A549 (cell line): Measurements from ENCODE around the gene SP6. TPM values are rescaled to one million over a fixed set of nuclear protein-coding genes. Genes with fewer than 3 reads are reported as not detected.

Experiments used
- ATAC-seq, 2 experiments: fragments of 200-7000 bp in 1 of 2; fragments of >200 bp in 1 of 2; cut with Nextera tagmentation in 1 of 2; cut with Tn5 transposase in 1 of 2; 3 replicates each; pipeline versions ENCODE4 v1.8.0 to v1.9.1; 2018 to 2020; ENCODE audit warnings: mild to moderate bottlenecking in 1 of 2, moderate library complexity in 1 of 2
- CTCF ChIA-PET: fragments of 300-600 bp; sonication (Branson Sonifier 250); formaldehyde crosslinking; extraction: SDS; loops from one replicate; lab custom pipeline; 2021; ENCODE audit warnings: antibody characterized with exemption, inconsistent platforms; lab: Yijun Ruan, JAX
- POLR2A ChIA-PET: fragments of 350-600 bp; formaldehyde crosslinking; extraction: SDS; loops from one replicate; lab custom pipeline; 2021; ENCODE audit warnings: antibody characterized with exemption, inconsistent platforms; lab: Yijun Ruan, JAX
- DNase-seq, 2 experiments: peaks; one replicate each; pipeline versions ENCODE4 v3.0.0 to v3.0.0-alpha.2; 2011 to 2016; ENCODE audit warnings: low read depth in 1 of 2, low spot score in 1 of 2
- FAIRE-seq: peaks from 2 replicates; lab custom pipeline; 2011; peaks lifted over from hg19 to GRCh38; lab: Jason Lieb, UNC
- H3K27ac ChIP-seq, 2 experiments: fragments of >200 bp; sonication (Bioruptor Twin); formaldehyde crosslinking; 3 replicates each; pipeline ENCODE4 v1.5.1; 2016 to 2017
- H3K4me1 ChIP-seq: fragments of >200 bp; sonication (Bioruptor Twin); formaldehyde crosslinking; 3 replicates; pipeline ENCODE4 v1.6.1; 2016
- H3K4me2 ChIP-seq: fragments of >200 bp; sonication (Bioruptor Twin); formaldehyde crosslinking; 3 replicates; pipeline ENCODE4 v1.6.1; 2016
- H3K4me3 ChIP-seq: fragments of >200 bp; sonication (Bioruptor Twin); formaldehyde crosslinking; 3 replicates; pipeline ENCODE4 v1.5.1; 2016
- H3K9me3 ChIP-seq: fragments of >200 bp; sonication (Bioruptor Twin); formaldehyde crosslinking; 3 replicates; pipeline ENCODE4 v1.6.1; 2016
- CHD2 ChIP-seq: fragments of 150-350 bp; IDR thresholded peaks from 2 replicates; pipeline ENCODE4 v1.6.1; 2014; ENCODE audit warnings: low read length; ENCODE audit not compliant: partially characterized antibody
- EHF ChIP-seq: fragments of 250-450 bp; sonication (Bioruptor Pico); IDR thresholded peaks from 2 replicates; pipeline ENCODE4 v1.5.0; 2020; ENCODE audit warnings: mild to moderate bottlenecking
- GATA3 ChIP-seq: IDR thresholded peaks from 2 replicates; pipeline ENCODE4 v1.6.1; 2012; ENCODE audit warnings: borderline replicate concordance
- HDAC2 ChIP-seq: fragments of 200-600 bp; sonication (generic); IDR thresholded peaks from 2 replicates; pipeline ENCODE4 v1.6.1; 2016
- HOXA7 ChIP-seq: fragments of 250-450 bp; sonication (Bioruptor Pico); IDR thresholded peaks from 2 replicates; pipeline ENCODE4 v1.5.0; 2020; ENCODE audit warnings: mild to moderate bottlenecking, moderate library complexity
- HOXB13 ChIP-seq: fragments of 250-450 bp; sonication (Bioruptor Pico); IDR thresholded peaks from 2 replicates; pipeline ENCODE4 v1.5.0; 2020; ENCODE audit warnings: low read depth, mild to moderate bottlenecking, moderate library complexity
- HOXB5 ChIP-seq: fragments of 250-450 bp; sonication (Bioruptor Pico); IDR thresholded peaks from 2 replicates; pipeline ENCODE4 v1.5.0; 2020; ENCODE audit warnings: mild to moderate bottlenecking, moderate library complexity
- KDM1A ChIP-seq: fragments of 200-600 bp; sonication (generic); IDR thresholded peaks from 2 replicates; pipeline ENCODE4 v1.6.1; 2016; ENCODE audit warnings: low read depth, mild to moderate bottlenecking
- RARB ChIP-seq: fragments of 250-450 bp; sonication (Bioruptor Pico); IDR thresholded peaks from 2 replicates; pipeline ENCODE4 v1.8.0; 2021; ENCODE audit warnings: mild to moderate bottlenecking, moderate library complexity
- SREBF2 ChIP-seq: fragments of 450-650 bp; IDR thresholded peaks from 2 replicates; pipeline ENCODE4 v1.6.1; 2014; ENCODE audit warnings: mild to moderate bottlenecking, moderate library complexity
- ZFP36 ChIP-seq: fragments of 450-650 bp; IDR thresholded peaks from 2 replicates; pipeline ENCODE4 v1.6.1; 2014; ENCODE audit warnings: borderline replicate concordance; ENCODE audit not compliant: partially characterized antibody
- WGBS: methylation state at CpG from one replicate; pipeline ENCODE4 v1.1.6; 2017; ENCODE audit errors: missing lambda C conversion rate; 5-methylcytosine and 5-hydroxymethylcytosine counted together
- polyA plus RNA-seq, 4 experiments: library from polyadenylated mRNA; depleted of rRNA in 3 of 4; stranded (reverse); fragments of >200 nt; fragmentation: RNase III in 1 of 4; extraction: RNeasy Plus Mini Kit Qiagen cat#74134 plus additional on column Dnase treatment in 1 of 4; gene quantifications; 2 replicates in 3 of 4; 3 replicates in 1 of 4; pipeline ENCODE4 v1.2.3, GENCODE V29; 2011 to 2017
- TF ChIP-seq, protein P1 (sequence below): IDR thresholded peaks from 2 replicates; pipeline ENCODE4 v1.6.1; 2012
- TF ChIP-seq, protein P2 (sequence below): fragments of 250-450 bp; sonication (Bioruptor Pico); IDR thresholded peaks from 2 replicates; pipeline ENCODE4 v1.5.0; 2021; ENCODE audit warnings: mild to moderate bottlenecking, moderate library complexity, borderline replicate concordance
- TF ChIP-seq, protein P3 (sequence below): fragments of >200 bp; sonication (Bioruptor Twin); formaldehyde crosslinking; IDR thresholded peaks from 3 replicates; pipeline ENCODE4 v1.6.1; 2016
- TF ChIP-seq, protein P4 (sequence below): fragments of 450-650 bp; IDR thresholded peaks from 2 replicates; pipeline ENCODE4 v1.6.1; 2014; ENCODE audit warnings: antibody characterized with exemption

The SP6 gene
- polyA plus RNA-seq, 2 of the 4 experiments (the other 2 are of a cell fraction) = 0.61 to 2.1 TPM

DNA sequence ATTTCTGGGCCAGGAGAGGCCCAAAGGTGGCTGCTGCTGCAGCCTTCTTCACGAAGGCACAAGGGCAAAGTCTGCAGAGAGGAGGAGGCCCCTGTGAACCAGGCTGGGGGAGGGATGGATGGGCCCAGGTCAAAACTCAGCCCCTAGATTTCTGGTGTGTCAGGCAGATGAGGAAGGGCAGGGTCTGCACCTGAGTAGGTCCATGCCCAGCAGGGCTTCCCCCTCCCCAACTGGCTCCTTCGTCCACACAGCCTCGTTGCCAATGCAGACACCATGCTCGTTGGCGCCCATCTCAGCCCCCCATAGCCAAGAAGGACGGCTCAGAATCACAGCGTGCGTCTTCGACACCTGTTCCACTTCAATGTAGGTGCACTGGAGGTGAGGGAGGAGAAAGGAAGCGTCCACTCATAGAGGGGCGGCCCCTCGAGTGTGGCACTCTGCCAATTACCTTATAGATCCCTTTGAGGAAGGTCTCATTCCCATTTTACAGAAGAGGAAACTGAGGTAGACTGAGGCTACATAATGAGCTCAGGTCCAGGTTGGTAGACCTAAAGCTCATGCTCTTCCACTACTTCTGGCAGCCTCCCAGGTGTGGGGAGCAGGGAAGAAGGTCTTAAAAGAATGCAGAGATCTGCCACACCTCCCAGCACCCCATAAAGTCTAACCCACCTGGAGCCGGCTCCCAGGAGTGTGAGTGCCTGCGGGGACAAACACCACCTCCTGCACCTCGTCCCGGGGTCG is 10.8 kb downstream of the SP6 start:
- ATAC-seq (no peak), FAIRE-seq (no peak), DNase-seq (no peak)
- POLR2A ChIA-PET = interaction anchor here (0.5 to 2.6 kb wide), 4 partner anchors 9 to 292 kb away, joined by 3 to 35 read pairs (median 15); partner anchors contain the start of genes LRRC46, MRPL10 and SP2
- WGBS = 54% methylated on average over 17 of the region's 17 CpGs
- Histone ChIP-seq H3K4me2 (peak overlapping the region; percentile 99), H3K9me3 (no peaks in the 10 kb centered on the region), H3K4me3 (peak overlapping the region; percentile 85), H3K4me1 (peaks cover 25% of the 10 kb centered on the region)
- peak; percentile 81; the same call in 1 of the 2 replicates for TF ChIP-seq KDM1A
- TF ChIP-seq, protein P1, sequence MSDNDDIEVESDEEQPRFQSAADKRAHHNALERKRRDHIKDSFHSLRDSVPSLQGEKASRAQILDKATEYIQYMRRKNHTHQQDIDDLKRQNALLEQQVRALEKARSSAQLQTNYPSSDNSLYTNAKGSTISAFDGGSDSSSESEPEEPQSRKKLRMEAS = no peak
- 0 out of 2 replicates have a peak, but pooled peaks have one; percentile 9 for TF ChIP-seq GATA3
- TF ChIP-seq, protein P2, sequence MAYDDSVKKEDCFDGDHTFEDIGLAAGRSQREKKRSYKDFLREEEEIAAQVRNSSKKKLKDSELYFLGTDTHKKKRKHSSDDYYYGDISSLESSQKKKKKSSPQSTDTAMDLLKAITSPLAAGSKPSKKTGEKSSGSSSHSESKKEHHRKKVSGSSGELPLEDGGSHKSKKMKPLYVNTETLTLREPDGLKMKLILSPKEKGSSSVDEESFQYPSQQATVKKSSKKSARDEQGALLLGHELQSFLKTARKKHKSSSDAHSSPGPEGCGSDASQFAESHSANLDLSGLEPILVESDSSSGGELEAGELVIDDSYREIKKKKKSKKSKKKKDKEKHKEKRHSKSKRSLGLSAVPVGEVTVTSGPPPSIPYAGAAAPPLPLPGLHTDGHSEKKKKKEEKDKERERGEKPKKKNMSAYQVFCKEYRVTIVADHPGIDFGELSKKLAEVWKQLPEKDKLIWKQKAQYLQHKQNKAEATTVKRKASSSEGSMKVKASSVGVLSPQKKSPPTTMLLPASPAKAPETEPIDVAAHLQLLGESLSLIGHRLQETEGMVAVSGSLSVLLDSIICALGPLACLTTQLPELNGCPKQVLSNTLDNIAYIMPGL (CRISPR knock-in tag) = no peak
- 0 out of 2 replicates have a peak, but pooled peaks have one; percentile 39 for TF ChIP-seq HDAC2
- TF ChIP-seq, protein P3, sequence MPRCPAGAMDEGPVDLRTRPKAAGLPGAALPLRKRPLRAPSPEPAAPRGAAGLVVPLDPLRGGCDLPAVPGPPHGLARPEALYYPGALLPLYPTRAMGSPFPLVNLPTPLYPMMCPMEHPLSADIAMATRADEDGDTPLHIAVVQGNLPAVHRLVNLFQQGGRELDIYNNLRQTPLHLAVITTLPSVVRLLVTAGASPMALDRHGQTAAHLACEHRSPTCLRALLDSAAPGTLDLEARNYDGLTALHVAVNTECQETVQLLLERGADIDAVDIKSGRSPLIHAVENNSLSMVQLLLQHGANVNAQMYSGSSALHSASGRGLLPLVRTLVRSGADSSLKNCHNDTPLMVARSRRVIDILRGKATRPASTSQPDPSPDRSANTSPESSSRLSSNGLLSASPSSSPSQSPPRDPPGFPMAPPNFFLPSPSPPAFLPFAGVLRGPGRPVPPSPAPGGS = no peak
- TF ChIP-seq, all 56 proteins: peak for 3
- CTCF ChIA-PET = interaction anchor here (0.6 to 36.3 kb wide), 22 partner anchors 11 to 222 kb away, joined by 3 to 1860 read pairs (median 16); partner anchors contain the start of genes CDK5RAP3, LRRC46, MRPL10 and OSBPL7
- peak overlapping the region; percentile 90 to 92 for H3K27ac ChIP-seq

DNA sequence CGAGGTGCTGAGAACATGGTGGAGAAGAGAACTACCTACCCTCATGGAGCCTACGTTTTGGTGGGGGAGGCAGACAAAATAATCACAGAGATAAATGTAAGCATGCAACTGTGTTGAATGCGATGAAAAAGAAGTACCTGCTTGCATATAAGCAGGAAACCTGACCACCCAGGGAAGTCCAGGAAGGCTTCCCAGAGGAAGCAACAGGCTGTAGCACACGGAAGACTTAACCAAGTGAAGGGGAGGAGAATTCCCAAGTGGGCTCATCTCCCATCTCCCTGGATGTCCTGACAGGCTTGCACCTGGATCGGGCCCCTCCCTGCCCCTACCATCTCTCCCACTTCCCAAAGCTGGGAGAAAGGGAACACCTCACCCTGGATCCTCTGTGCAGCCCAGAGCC is 11.9 kb downstream of the SP6 start:
- CTCF ChIA-PET = interaction anchor here (2.1 to 36.3 kb wide), 9 partner anchors 5 to 179 kb away, joined by 10 to 1860 read pairs (median 83); partner anchors contain the start of genes CDK5RAP3, LRRC46, MRPL10 and SP2
- DNase-seq (no peak), ATAC-seq (no peak), FAIRE-seq (no peak)
- no peaks in the 10 kb centered on the region for H3K9me3 ChIP-seq
- TF ChIP-seq RARB (no peak), ZFP36 (peak; percentile 65)
- H3K4me3 ChIP-seq = no peak overlapping the region
- H3K4me2 ChIP-seq = no peak overlapping the region
- 88% methylated on average over 5 of the region's 5 CpGs for WGBS
- POLR2A ChIA-PET = interaction anchor here (2.6 kb wide), 1 partner anchor 56 kb away, joined by 20 read pairs; the partner anchor contains the start of gene SP2
- H3K4me1 ChIP-seq = peaks cover 22% of the 10 kb centered on the region
- H3K27ac ChIP-seq = no peak overlapping the region

DNA sequence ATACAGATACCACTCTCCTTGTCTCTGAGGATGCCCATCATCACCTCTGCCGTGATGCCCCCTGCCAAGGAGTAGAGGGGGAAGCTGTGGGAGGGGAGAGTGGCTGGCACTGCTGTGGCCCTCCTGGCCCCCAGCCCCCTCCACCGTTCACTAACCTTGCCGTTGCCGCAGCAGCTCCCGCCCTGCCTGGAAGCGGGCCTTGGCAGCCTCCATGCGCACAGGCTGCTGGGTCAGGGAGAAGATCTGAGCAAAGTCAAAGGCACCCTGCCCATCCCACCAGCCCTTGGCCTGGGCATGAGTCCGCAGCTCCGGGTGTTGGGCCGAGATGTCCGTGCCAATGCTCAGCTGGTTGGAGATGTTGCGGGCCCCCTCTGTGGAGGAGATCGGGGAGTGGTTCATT is 12.3 kb downstream of the SP6 start:
- FAIRE-seq = no peak
- peaks cover 22% of the 10 kb centered on the region for H3K4me1 ChIP-seq
- no peak overlapping the region for H3K27ac ChIP-seq
- H3K4me2 ChIP-seq = no peak overlapping the region
- no peak for DNase-seq
- CTCF ChIA-PET = interaction anchor here (2.1 to 36.3 kb wide), 8 partner anchors 6 to 179 kb away, joined by 10 to 1860 read pairs (median 54); partner anchors contain the start of genes CDK5RAP3, LRRC46, MRPL10 and SP2
- ATAC-seq = no peak
- H3K4me3 ChIP-seq = no peak overlapping the region
- no peaks in the 10 kb centered on the region for H3K9me3 ChIP-seq
- no peak for TF ChIP-seq GATA3
- TF ChIP-seq EHF (CRISPR knock-in tag) = no peak
- TF ChIP-seq SREBF2 = no peak
- no peak for TF ChIP-seq CHD2
- no peak for TF ChIP-seq HOXA7
- TF ChIP-seq, protein P3 = no peak
- no peak for TF ChIP-seq HOXB5 (CRISPR knock-in tag)
- TF ChIP-seq, protein P4, sequence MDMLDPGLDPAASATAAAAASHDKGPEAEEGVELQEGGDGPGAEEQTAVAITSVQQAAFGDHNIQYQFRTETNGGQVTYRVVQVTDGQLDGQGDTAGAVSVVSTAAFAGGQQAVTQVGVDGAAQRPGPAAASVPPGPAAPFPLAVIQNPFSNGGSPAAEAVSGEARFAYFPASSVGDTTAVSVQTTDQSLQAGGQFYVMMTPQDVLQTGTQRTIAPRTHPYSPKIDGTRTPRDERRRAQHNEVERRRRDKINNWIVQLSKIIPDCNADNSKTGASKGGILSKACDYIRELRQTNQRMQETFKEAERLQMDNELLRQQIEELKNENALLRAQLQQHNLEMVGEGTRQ = no peak
- no peak for TF ChIP-seq HOXB13 (CRISPR knock-in tag)
- POLR2A ChIA-PET = no interaction called here
- WGBS = 93% methylated on average over 13 of the region's 13 CpGs
